ENCODE data around the gene EXOC3L2. TPM values are rescaled to one million over a fixed set of nuclear protein-coding genes. Genes with fewer than 3 reads are reported as not detected.

Gene EXOC3L2
- total RNA-seq, 1 experiment from 2014 or later, result not detected

GRCh38 chr19:45172173-45172572, 73.0 kb downstream of the EXOC3L2 start (continued):
- TF ChIP-seq SRF (IDR thresholded peaks at IDR 0.05; ENCODE audit: low read depth), result no peak
- no peak for TF ChIP-seq CEBPB (IDR thresholded peaks at IDR 0.05; ENCODE audit: low read depth)
- TF ChIP-seq TCF7L2 (IDR thresholded peaks at IDR 0.05; ENCODE audit: borderline replicate concordance, extremely low read depth, insufficient read depth, insufficient read length), result no peak

GRCh38 chr19:45171211-45171623, 74.0 kb downstream of the EXOC3L2 start:
- CTCF ChIA-PET, result no interaction called here
- Histone ChIP-seq H3K36me3 (ENCODE audit: control insufficient read depth in 1 of 2, insufficient read depth in 2 of 2, low read length in 2 of 2) (no peaks in the 10 kb centered on the region), H3K9me2 (ENCODE audit: insufficient read depth) (no peaks in the 10 kb centered on the region), H3K4me3 (replicated peaks in 1 of 2; ENCODE audit: low read depth in 1 of 2, low read length in 2 of 2) (no peak overlapping the region), H2AFZ (ENCODE audit: low read depth, low read length, poor library complexity, severe bottlenecking) (no peak overlapping the region), H3K79me2 (ENCODE audit: insufficient read depth, low read length) (no peaks in the 10 kb centered on the region), H3K4me2 (ENCODE audit: low read length) (no peak overlapping the region), H3K4me1 (ENCODE audit: control insufficient read depth in 1 of 2, insufficient read depth in 2 of 2, low read length in 2 of 2) (peaks cover 4 to 14% of the 10 kb centered on the region in 2 experiments; a peak in 2 of 4 replicates), H3K9me3 (ENCODE audit: control insufficient read depth in 1 of 2, insufficient read depth in 1 of 2, low read depth in 1 of 2, low read length in 2 of 2) (no peaks in the 10 kb centered on the region), H3K27ac (ENCODE audit: low read depth, low read length) (no peak overlapping the region), H3K9ac (ENCODE audit: low read length) (no peak overlapping the region), H3K27me3 (ENCODE audit: insufficient read depth, low read length) (no peaks in the 10 kb centered on the region), H4K20me1 (ENCODE audit: insufficient read depth) (no peaks in the 10 kb centered on the region)
- ATAC-seq, result no peak
- no peak for TF ChIP-seq JUND (IDR thresholded peaks at IDR 0.05)
- no peak for TF ChIP-seq CEBPB (IDR thresholded peaks at IDR 0.05; ENCODE audit: low read depth)
- no peak for TF ChIP-seq YY1 (IDR thresholded peaks at IDR 0.05; ENCODE audit: extremely low read depth, insufficient replicate concordance, low read depth, low read length)
- no peak for TF ChIP-seq ZNF274 (IDR thresholded peaks at IDR 0.05; ENCODE audit: low read depth, low read length)
- no peak for TF ChIP-seq SP1 (IDR thresholded peaks at IDR 0.05; ENCODE audit: low read depth)
- POLR2A ChIA-PET, result no interaction called here
- no TSS peak for BruUV-seq (replicated peaks)
- intact Hi-C loops (cut with micrococcal nuclease), result loop anchor here (10.0 kb wide), 1 partner anchor 76 kb away; the partner anchor contains the start of gene PPP1R37
- no peak for DNase-seq (ENCODE audit: low read depth, low spot score)
- RAD21 ChIA-PET (ENCODE audit: low non-redundant PET in 1 of 2, low total read pairs in 2 of 2, uncharacterized antibody in 2 of 2, unreplicated experiment in 2 of 2), result no interaction called here

All from HCT116 (cell line).